GOT3 (cell line): Measurements from ENCODE around the gene BANF2.
"Not testable (repeated sequence)": the region's sequence is repeated elsewhere in the genome, so short reads cannot be mapped to it uniquely, and the experiment has no call there.

ENCODE experiments used
- DNase-seq: peaks from one replicate; lab custom pipeline; 2025; ENCODE audit warnings: mixed read lengths; lab: John Stamatoyannopoulos, UW

BANF2 gene

GRCh38 chr20:17766226-17766625, 66.5 kb downstream of the BANF2 start:
- DNase-seq, result no peak

- DNase-seq, result no peak
Measured at GRCh38 chr20:17767624-17768023, 67.9 kb downstream of the BANF2 start.

- DNase-seq, result no peak
Measured at GRCh38 chr20:17768271-17768670, 68.5 kb downstream of the BANF2 start.

GRCh38 chr20:17769716-17770115, 70.0 kb downstream of the BANF2 start:
- DNase-seq, result not testable (repeated sequence)

- no peak for DNase-seq
Measured at GRCh38 chr20:17771206-17772004, 71.6 kb downstream of the BANF2 start.

GRCh38 chr20:17772005-17772343, 72.2 kb downstream of the BANF2 start:
- no peak for DNase-seq

- no peak for DNase-seq
Measured at GRCh38 chr20:17773619-17774018, 73.9 kb downstream of the BANF2 start.

- no peak for DNase-seq
Measured at GRCh38 chr20:17775600-17775999, 75.8 kb downstream of the BANF2 start.

- no peak for DNase-seq
Measured at GRCh38 chr20:17776551-17776950, 76.8 kb downstream of the BANF2 start.

- DNase-seq, result not testable (repeated sequence)
Measured at GRCh38 chr20:17779011-17779410, 79.2 kb downstream of the BANF2 start.

- DNase-seq, result no peak
Measured at GRCh38 chr20:17782768-17783167, 83.0 kb downstream of the BANF2 start.

- no peak for DNase-seq
Measured at GRCh38 chr20:17783671-17784070, 83.9 kb downstream of the BANF2 start.

- DNase-seq, result no peak
Measured at GRCh38 chr20:17785007-17785406, 85.2 kb downstream of the BANF2 start.
